PFSK-1 (cell line): ENCODE data around the gene TM9SF1.

Experiments
- FOXP2 ChIP-seq: optimal IDR thresholded peaks from 2 replicates; pipeline ENCODE3; 2011; ENCODE audit warnings: borderline replicate concordance, control low read depth, inconsistent platforms; ENCODE audit not compliant: insufficient read depth; ENCODE audit errors: extremely low read length, extremely low read depth
- REST ChIP-seq, 2 experiments: IDR thresholded peaks; 2 replicates each; pipeline versions ENCODE4 v1.6.1 to v1.8.0; 2011 to 2012; ENCODE audit warnings: low read depth in 2 of 2, low read length in 2 of 2, control low read depth in 1 of 2, inconsistent platforms in 1 of 2, mild to moderate bottlenecking in 1 of 2, moderate library complexity in 1 of 2; ENCODE audit not compliant: insufficient read depth in 1 of 2
- TAF1 ChIP-seq: IDR thresholded peaks from 2 replicates; pipeline ENCODE4 v1.6.1; 2012; ENCODE audit warnings: low read length, control low read depth, borderline replicate concordance; ENCODE audit not compliant: insufficient read depth

- TF ChIP-seq TAF1, result no peak
- TF ChIP-seq REST (IDR thresholded peaks at IDR 0.05; ENCODE audit: insufficient read depth in 1 of 2, low read depth in 2 of 2, low read length in 2 of 2), result no peak
- no peak for TF ChIP-seq FOXP2
Measured at GRCh38 chr14:24164518-24164991, 30.7 kb downstream of the TM9SF1 start.
